K562 (cell line): ENCODE measurements around the gene SMCHD1. TPM values are rescaled to one million over a fixed set of nuclear protein-coding genes. Genes with fewer than 3 reads are reported as not detected.

Experiments used
- ATAC-seq: fragments of 200-7000 bp; cut with Tn5 transposase; 3 replicates; pipeline ENCODE4 v1.9.1; 2020; ENCODE audit warnings: moderate library complexity
- BruUV-seq: library from RNA; stranded (reverse); fragments of 400-500 nt; replicated peaks from 2 replicates; lab custom pipeline; 2021; lab: Mats Ljungman, UMichigan
- CTCF ChIA-PET: fragments of 300-600 bp; formaldehyde crosslinking; extraction: SDS; loops from one replicate; lab custom pipeline; 2021; ENCODE audit warnings: low intra/inter-chr PET ratio; lab: Yijun Ruan, JAX
- POLR2A ChIA-PET: fragments of 300-600, 350-650 bp; sonication (Branson Sonifier 250); formaldehyde crosslinking; extraction: SDS; loops from one replicate; lab custom pipeline; 2021; ENCODE audit warnings: antibody characterized with exemption, inconsistent platforms; lab: Yijun Ruan, JAX
- DNase-seq, 4 experiments: peaks; one replicate each; pipeline versions ENCODE4 v3.0.0 to v3.0.0-alpha.2; 2011 to 2018; ENCODE audit warnings: low spot score in 3 of 4, mixed read lengths in 3 of 4; ENCODE audit errors: extremely low read depth in 1 of 4
- FAIRE-seq: peaks from 2 replicates; lab custom pipeline; 2011; peaks lifted over from hg19 to GRCh38; lab: Jason Lieb, UNC
- H2AFZ ChIP-seq: 2 replicates; pipeline ENCODE4 v1.6.0; 2011; ENCODE audit warnings: low read depth, low read length, control low read depth, inconsistent platforms
- H3K27ac ChIP-seq: fragments of 200-600 bp; 3 replicates; pipeline ENCODE4 v1.8.0; 2011; ENCODE audit warnings: low read depth, mild to moderate bottlenecking, control low read depth, inconsistent platforms, low read length, moderate library complexity, mixed read lengths; ENCODE audit errors: extremely low read depth
- H3K27me3 ChIP-seq, 2 experiments: fragments of 300-600 bp in 1 of 2; 2 replicates in 1 of 2; 3 replicates in 1 of 2; pipeline versions ENCODE4 v1.6.0 to v1.8.0; 2011; ENCODE audit warnings: inconsistent platforms in 2 of 2, low read length in 2 of 2, mild to moderate bottlenecking in 1 of 2, mixed read lengths in 1 of 2, moderate library complexity in 1 of 2; ENCODE audit not compliant: control insufficient read depth in 2 of 2, insufficient read depth in 2 of 2
- H3K36me3 ChIP-seq: fragments of 300-600 bp; 3 replicates; pipeline ENCODE4 v1.8.0; 2011; ENCODE audit warnings: mild to moderate bottlenecking, low read length, inconsistent platforms; ENCODE audit not compliant: control insufficient read depth, insufficient read depth
- H3K4me1 ChIP-seq, 2 experiments: fragments of 200-600 bp in 1 of 2; replicated peaks in 1 of 2; 2 replicates in 1 of 2; 3 replicates in 1 of 2; pipeline versions ENCODE4 v1.5.1 to v1.8.0; 2011; ENCODE audit warnings: inconsistent platforms in 2 of 2, low read length in 2 of 2, mild to moderate bottlenecking in 1 of 2, mixed read lengths in 1 of 2, moderate library complexity in 1 of 2; ENCODE audit not compliant: control insufficient read depth in 2 of 2, insufficient read depth in 2 of 2
- H3K4me2 ChIP-seq: 2 replicates; pipeline ENCODE4 v1.6.1; 2011; ENCODE audit warnings: low read length, control low read depth, inconsistent platforms, mixed read lengths; ENCODE audit not compliant: insufficient read depth
- H3K4me3 ChIP-seq: fragments of 200-600 bp; sonication (generic), shearing (Covaris generic); 2 replicates; pipeline ENCODE4 v1.5.1; 2016; ENCODE audit warnings: control low read depth, inconsistent platforms
- H3K79me2 ChIP-seq: fragments of 200-600 bp; 3 replicates; pipeline ENCODE4 v1.8.0; 2011; ENCODE audit warnings: low read length, inconsistent platforms; ENCODE audit not compliant: control insufficient read depth, insufficient read depth
- H3K9ac ChIP-seq, 2 experiments: 2 replicates each; pipeline versions ENCODE4 v1.6.0 to v1.6.1; 2011; ENCODE audit warnings: low read depth in 2 of 2, low read length in 2 of 2, control low read depth in 1 of 2, inconsistent platforms in 1 of 2, mild to moderate bottlenecking in 1 of 2, mixed read lengths in 1 of 2; ENCODE audit not compliant: insufficient read depth in 1 of 2
- H3K9me1 ChIP-seq: one replicate; pipeline ENCODE4 v1.6.0; 2011; ENCODE audit warnings: inconsistent platforms, mild to moderate bottlenecking, low read length, moderate library complexity; ENCODE audit not compliant: control insufficient read depth, insufficient read depth
- H3K9me3 ChIP-seq: replicated peaks from 2 replicates; pipeline ENCODE4 v1.5.1; 2011; ENCODE audit warnings: low read depth, low read length, inconsistent platforms; ENCODE audit not compliant: control insufficient read depth, insufficient read depth
- H4K20me1 ChIP-seq: replicated peaks from 2 replicates; pipeline ENCODE4 v1.6.1; 2011; ENCODE audit warnings: low read length, inconsistent platforms, mixed read lengths; ENCODE audit not compliant: control insufficient read depth, insufficient read depth
- FOXP1 ChIP-seq: sonication (generic); formaldehyde crosslinking; IDR thresholded peaks from 2 replicates; pipeline ENCODE4 v1.8.0; 2022; ENCODE audit warnings: mild to moderate bottlenecking, missing genetic modification reagents
- HNRNPUL1 ChIP-seq: fragments of 200-400 bp; formaldehyde crosslinking; IDR thresholded peaks from 2 replicates; pipeline ENCODE4 v1.6.1; 2017; ENCODE audit warnings: low read length
- MAFG ChIP-seq: fragments of 450-650 bp; conservative IDR thresholded peaks from 2 replicates; pipeline ENCODE4 v1.6.1; 2016; ENCODE audit warnings: missing genetic modification characterization, missing compliant biosample characterization
- TAL1 ChIP-seq: fragments of 450-650 bp; IDR thresholded peaks from 2 replicates; pipeline ENCODE4 v1.6.1; 2016; ENCODE audit warnings: mild to moderate bottlenecking
- ZBTB17 ChIP-seq: fragments of 450-650 bp; formaldehyde crosslinking; IDR thresholded peaks from 2 replicates; pipeline ENCODE4 v1.4.0; 2020; ENCODE audit warnings: mild to moderate bottlenecking
- ZNF324 ChIP-seq: fragments of 250-450 bp; sonication (Bioruptor Pico); IDR thresholded peaks from 2 replicates; pipeline ENCODE4 v1.4.0; 2020; ENCODE audit warnings: mild to moderate bottlenecking
- ZNF583 ChIP-seq: fragments of 250-450 bp; sonication (Bioruptor Pico); IDR thresholded peaks from 2 replicates; pipeline ENCODE4 v1.4.0; 2020
- ZNF76 ChIP-seq: fragments of 250-450 bp; sonication (Bioruptor Pico); IDR thresholded peaks from 2 replicates; pipeline ENCODE4 v1.4.0; 2020; ENCODE audit warnings: mild to moderate bottlenecking, moderate library complexity, borderline replicate concordance
- WGBS: fragments of 100-300 bp; shearing (Covaris generic); methylation state at CpG from one replicate; pipeline ENCODE4 v1.1.6; 2016; ENCODE audit warnings: low coverage, mixed read lengths; ENCODE audit not compliant: insufficient coverage; ENCODE audit errors: missing lambda C conversion rate; 5-methylcytosine and 5-hydroxymethylcytosine counted together
- in situ Hi-C: fragments of 300-500 bp; cut with MboI; formaldehyde crosslinking; loops from 4 replicates; pipeline ENCODE4 v1.15.0; 2018; ENCODE audit warnings: inconsistent platforms, mixed read lengths
- intact Hi-C: fragments of 100-400 bp; cut with micrococcal nuclease; formaldehyde crosslinking; loops from 2 replicates; pipeline ENCODE4 v1.14.2; 2022
- polyA plus RNA-seq, 8 experiments: library from polyadenylated mRNA; depleted of rRNA in 4 of 8; stranded (reverse) in 5 of 8; unstranded in 3 of 8; fragments of >200 nt; fragmentation: Nextera tagmentation in 2 of 8; fragmentation: Illumina TruSeq in 1 of 8; extraction: Ambion mirVana in 2 of 8; extraction: Trizol in 1 of 8; gene quantifications; 2 replicates each; pipeline versions ENCODE4 v1.2.1 to v1.2.3, GENCODE V29; 2011 to 2014; ENCODE audit warnings: inconsistent platforms in 1 of 8, missing spikeins in 1 of 8
- total RNA-seq, 7 experiments: library from RNA; depleted of rRNA in 6 of 7; stranded (reverse); fragments of >200 nt in 6 of 7; fragmentation: Illumina TruSeq in 2 of 7; extraction: Trizol in 2 of 7; gene quantifications; 2 replicates each; pipeline versions ENCODE4 v1.2.1 to v1.2.3, GENCODE V29; 2011 to 2021; ENCODE audit warnings: low replicate concordance in 1 of 7
- TF ChIP-seq, protein P1 (sequence below): fragments of 250-450 bp; sonication (Bioruptor Pico); IDR thresholded peaks from 2 replicates; pipeline ENCODE4 v1.5.0; 2020; ENCODE audit warnings: mild to moderate bottlenecking, borderline replicate concordance
- TF ChIP-seq, protein P2 (sequence below), 2 experiments: fragments of 450-650 bp in 1 of 2; IDR thresholded peaks; 2 replicates each; pipeline ENCODE4 v1.6.1; 2011 to 2017; ENCODE audit warnings: low read depth in 2 of 2, antibody characterized with exemption in 1 of 2, borderline replicate concordance in 1 of 2, low read length in 1 of 2, mild to moderate bottlenecking in 1 of 2, mixed read lengths in 1 of 2; ENCODE audit not compliant: control insufficient read depth in 1 of 2
- TF ChIP-seq, protein P3 (sequence below), 2 experiments: fragments of 450-650 bp; IDR thresholded peaks; 2 replicates each; pipeline ENCODE4 v1.6.1; 2016
- TF ChIP-seq, protein P4 (sequence below): fragments of 250-450 bp; sonication (Bioruptor Pico); IDR thresholded peaks from 2 replicates; pipeline ENCODE4 v1.4.0; 2020
- TF ChIP-seq, protein P5 (sequence below): sonication (generic); formaldehyde crosslinking; IDR thresholded peaks from 2 replicates; pipeline ENCODE4 v1.8.0; 2022; ENCODE audit warnings: mild to moderate bottlenecking, missing genetic modification reagents

Gene SMCHD1
- total and polyA plus RNA-seq, 9 of the 15 experiments (the other 6 are each of a cell fraction or from before 2014, with no cell fraction given): 6.3 to 144 (median 72.7) TPM

DNA sequence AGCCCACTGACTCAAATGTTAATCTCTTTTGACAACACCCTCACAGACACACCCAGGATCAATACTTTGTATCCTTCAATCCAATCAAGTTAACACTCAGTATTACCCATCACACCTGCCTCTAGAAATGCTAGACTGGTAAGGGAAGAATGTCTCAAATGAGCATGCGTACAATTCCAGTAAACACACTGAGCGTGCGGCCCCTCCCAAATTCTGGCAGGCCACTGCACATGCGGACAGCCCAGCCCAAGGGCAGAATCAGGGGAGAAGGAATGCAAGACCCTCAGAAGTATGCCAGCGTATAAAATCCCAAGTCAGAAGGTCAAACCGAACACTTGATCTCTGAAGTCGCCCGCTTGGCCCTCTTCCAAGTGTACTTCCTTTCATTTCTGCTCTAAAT lies 183.7 kb downstream of the SMCHD1 start:
- DNase-seq (no peak), FAIRE-seq (no peak), ATAC-seq (no peak)
- H3K27me3 ChIP-seq: peaks cover 5% of the 10 kb centered on the region in 2 experiments; a peak in 1 of 5 replicates
- 54% methylated on average over 8 of the region's 8 CpGs for WGBS
- H4K20me1 ChIP-seq: no peaks in the 10 kb centered on the region
- no peak overlapping the region for H2AFZ ChIP-seq
- intact Hi-C loops (no loop called here), in situ Hi-C loops (no loop called here)
- no peaks in the 10 kb centered on the region; a peak in 2 of 5 replicates for H3K4me1 ChIP-seq
- no peak overlapping the region for H3K4me3 ChIP-seq
- H3K79me2 ChIP-seq: no peaks in the 10 kb centered on the region
- BruUV-seq: no TSS peak
- POLR2A ChIA-PET: no interaction called here
- no peaks in the 10 kb centered on the region for H3K9me1 ChIP-seq
- H3K9ac ChIP-seq: no peak overlapping the region
- TF ChIP-seq, protein P1, sequence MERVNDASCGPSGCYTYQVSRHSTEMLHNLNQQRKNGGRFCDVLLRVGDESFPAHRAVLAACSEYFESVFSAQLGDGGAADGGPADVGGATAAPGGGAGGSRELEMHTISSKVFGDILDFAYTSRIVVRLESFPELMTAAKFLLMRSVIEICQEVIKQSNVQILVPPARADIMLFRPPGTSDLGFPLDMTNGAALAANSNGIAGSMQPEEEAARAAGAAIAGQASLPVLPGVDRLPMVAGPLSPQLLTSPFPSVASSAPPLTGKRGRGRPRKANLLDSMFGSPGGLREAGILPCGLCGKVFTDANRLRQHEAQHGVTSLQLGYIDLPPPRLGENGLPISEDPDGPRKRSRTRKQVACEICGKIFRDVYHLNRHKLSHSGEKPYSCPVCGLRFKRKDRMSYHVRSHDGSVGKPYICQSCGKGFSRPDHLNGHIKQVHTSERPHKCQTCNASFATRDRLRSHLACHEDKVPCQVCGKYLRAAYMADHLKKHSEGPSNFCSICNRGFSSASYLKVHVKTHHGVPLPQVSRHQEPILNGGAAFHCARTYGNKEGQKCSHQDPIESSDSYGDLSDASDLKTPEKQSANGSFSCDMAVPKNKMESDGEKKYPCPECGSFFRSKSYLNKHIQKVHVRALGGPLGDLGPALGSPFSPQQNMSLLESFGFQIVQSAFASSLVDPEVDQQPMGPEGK (CRISPR knock-in tag): no peak
- TF ChIP-seq, protein P2, sequence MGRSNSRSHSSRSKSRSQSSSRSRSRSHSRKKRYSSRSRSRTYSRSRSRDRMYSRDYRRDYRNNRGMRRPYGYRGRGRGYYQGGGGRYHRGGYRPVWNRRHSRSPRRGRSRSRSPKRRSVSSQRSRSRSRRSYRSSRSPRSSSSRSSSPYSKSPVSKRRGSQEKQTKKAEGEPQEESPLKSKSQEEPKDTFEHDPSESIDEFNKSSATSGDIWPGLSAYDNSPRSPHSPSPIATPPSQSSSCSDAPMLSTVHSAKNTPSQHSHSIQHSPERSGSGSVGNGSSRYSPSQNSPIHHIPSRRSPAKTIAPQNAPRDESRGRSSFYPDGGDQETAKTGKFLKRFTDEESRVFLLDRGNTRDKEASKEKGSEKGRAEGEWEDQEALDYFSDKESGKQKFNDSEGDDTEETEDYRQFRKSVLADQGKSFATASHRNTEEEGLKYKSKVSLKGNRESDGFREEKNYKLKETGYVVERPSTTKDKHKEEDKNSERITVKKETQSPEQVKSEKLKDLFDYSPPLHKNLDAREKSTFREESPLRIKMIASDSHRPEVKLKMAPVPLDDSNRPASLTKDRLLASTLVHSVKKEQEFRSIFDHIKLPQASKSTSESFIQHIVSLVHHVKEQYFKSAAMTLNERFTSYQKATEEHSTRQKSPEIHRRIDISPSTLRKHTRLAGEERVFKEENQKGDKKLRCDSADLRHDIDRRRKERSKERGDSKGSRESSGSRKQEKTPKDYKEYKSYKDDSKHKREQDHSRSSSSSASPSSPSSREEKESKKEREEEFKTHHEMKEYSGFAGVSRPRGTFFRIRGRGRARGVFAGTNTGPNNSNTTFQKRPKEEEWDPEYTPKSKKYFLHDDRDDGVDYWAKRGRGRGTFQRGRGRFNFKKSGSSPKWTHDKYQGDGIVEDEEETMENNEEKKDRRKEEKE (IDR thresholded peaks at IDR 0.05; ENCODE audit: borderline replicate concordance in 1 of 2, control insufficient read depth in 1 of 2, low read depth in 2 of 2, low read length in 1 of 2): no peak
- TF ChIP-seq TAL1 (no peak), FOXP1 (CRISPR knock-in tag) (no peak), ZNF583 (CRISPR knock-in tag) (no peak), ZNF324 (CRISPR knock-in tag) (no peak), MAFG (tag) (no peak), ZNF76 (no peak), HNRNPUL1 (no peak), ZBTB17 (no peak)
- TF ChIP-seq, protein P3, sequence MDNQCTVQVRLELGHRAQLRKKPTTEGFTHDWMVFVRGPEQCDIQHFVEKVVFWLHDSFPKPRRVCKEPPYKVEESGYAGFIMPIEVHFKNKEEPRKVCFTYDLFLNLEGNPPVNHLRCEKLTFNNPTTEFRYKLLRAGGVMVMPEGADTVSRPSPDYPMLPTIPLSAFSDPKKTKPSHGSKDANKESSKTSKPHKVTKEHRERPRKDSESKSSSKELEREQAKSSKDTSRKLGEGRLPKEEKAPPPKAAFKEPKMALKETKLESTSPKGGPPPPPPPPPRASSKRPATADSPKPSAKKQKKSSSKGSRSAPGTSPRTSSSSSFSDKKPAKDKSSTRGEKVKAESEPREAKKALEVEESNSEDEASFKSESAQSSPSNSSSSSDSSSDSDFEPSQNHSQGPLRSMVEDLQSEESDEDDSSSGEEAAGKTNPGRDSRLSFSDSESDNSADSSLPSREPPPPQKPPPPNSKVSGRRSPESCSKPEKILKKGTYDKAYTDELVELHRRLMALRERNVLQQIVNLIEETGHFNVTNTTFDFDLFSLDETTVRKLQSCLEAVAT (IDR thresholded peaks at IDR 0.05): no peak
- TF ChIP-seq, protein P4, sequence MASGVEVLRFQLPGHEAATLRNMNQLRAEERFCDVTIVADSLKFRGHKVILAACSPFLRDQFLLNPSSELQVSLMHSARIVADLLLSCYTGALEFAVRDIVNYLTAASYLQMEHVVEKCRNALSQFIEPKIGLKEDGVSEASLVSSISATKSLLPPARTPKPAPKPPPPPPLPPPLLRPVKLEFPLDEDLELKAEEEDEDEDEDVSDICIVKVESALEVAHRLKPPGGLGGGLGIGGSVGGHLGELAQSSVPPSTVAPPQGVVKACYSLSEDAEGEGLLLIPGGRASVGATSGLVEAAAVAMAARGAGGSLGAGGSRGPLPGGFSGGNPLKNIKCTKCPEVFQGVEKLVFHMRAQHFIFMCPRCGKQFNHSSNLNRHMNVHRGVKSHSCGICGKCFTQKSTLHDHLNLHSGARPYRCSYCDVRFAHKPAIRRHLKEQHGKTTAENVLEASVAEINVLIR (CRISPR knock-in tag): no peak
- TF ChIP-seq, protein P5, sequence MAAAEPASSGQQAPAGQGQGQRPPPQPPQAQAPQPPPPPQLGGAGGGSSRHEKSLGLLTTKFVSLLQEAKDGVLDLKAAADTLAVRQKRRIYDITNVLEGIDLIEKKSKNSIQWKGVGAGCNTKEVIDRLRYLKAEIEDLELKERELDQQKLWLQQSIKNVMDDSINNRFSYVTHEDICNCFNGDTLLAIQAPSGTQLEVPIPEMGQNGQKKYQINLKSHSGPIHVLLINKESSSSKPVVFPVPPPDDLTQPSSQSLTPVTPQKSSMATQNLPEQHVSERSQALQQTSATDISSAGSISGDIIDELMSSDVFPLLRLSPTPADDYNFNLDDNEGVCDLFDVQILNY: no peak
- H3K9me3 ChIP-seq: no peaks in the 10 kb centered on the region
- H3K4me2 ChIP-seq: no peak overlapping the region
- H3K36me3 ChIP-seq: no peaks in the 10 kb centered on the region
- H3K27ac ChIP-seq: no peak overlapping the region
- CTCF ChIA-PET: no interaction called here
